ENCODE measurements around the gene LPAR5. TPM values are rescaled to one million over a fixed set of nuclear protein-coding genes. Genes with fewer than 3 reads are reported as not detected.

The LPAR5 gene
- total and polyA plus RNA-seq, 2 of the 13 experiments (the other 11 are each of a cell fraction or from before 2014, with no cell fraction given): 0.09 to 0.32 TPM

DNA sequence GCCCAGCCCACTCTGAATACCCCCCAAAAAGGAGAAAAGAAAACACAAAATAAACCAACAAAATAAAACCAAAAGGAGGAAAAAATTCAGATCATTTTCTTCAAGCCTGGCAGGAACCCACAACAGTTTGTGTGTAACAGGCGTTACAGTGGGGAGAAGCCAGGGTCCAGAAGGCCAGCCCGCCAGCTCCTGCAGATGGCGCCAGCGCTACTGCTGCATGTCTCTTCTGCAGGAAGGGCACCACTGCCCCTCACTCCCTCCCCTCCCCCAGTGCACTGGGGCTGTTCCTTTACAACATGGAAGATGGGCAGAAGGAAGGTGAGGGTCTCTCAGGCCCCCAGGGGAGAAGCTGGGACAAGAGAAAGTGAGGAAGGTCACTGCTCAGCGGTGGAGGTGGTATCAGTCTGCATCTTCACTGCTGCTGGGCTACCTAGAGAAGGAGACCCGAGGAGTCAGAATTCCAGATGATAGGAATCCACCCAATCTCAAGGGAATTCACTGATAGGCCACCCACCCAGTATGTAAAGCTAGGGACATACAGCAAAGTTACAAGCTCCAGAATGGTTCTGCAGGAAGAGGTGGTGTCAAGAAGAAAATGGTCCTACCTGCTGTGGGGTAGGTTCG lies 65.4 kb downstream of the LPAR5 start (continued):
- TF ChIP-seq, protein P1, sequence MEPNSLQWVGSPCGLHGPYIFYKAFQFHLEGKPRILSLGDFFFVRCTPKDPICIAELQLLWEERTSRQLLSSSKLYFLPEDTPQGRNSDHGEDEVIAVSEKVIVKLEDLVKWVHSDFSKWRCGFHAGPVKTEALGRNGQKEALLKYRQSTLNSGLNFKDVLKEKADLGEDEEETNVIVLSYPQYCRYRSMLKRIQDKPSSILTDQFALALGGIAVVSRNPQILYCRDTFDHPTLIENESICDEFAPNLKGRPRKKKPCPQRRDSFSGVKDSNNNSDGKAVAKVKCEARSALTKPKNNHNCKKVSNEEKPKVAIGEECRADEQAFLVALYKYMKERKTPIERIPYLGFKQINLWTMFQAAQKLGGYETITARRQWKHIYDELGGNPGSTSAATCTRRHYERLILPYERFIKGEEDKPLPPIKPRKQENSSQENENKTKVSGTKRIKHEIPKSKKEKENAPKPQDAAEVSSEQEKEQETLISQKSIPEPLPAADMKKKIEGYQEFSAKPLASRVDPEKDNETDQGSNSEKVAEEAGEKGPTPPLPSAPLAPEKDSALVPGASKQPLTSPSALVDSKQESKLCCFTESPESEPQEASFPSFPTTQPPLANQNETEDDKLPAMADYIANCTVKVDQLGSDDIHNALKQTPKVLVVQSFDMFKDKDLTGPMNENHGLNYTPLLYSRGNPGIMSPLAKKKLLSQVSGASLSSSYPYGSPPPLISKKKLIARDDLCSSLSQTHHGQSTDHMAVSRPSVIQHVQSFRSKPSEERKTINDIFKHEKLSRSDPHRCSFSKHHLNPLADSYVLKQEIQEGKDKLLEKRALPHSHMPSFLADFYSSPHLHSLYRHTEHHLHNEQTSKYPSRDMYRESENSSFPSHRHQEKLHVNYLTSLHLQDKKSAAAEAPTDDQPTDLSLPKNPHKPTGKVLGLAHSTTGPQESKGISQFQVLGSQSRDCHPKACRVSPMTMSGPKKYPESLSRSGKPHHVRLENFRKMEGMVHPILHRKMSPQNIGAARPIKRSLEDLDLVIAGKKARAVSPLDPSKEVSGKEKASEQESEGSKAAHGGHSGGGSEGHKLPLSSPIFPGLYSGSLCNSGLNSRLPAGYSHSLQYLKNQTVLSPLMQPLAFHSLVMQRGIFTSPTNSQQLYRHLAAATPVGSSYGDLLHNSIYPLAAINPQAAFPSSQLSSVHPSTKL (CRISPR knock-in tag; IDR thresholded peaks at IDR 0.05): 0 out of 2 replicates have a peak, but pooled peaks have one; percentile 20
- TF ChIP-seq MYNN (CRISPR knock-in tag; IDR thresholded peaks at IDR 0.05; ENCODE audit: low read depth) (no peak), RCOR2 (CRISPR knock-in tag; IDR thresholded peaks at IDR 0.05) (no peak), POLR2AphosphoS5 (IDR thresholded peaks at IDR 0.05; ENCODE audit: low read depth, low read length) (0 out of 2 replicates have a peak, but pooled peaks have one; percentile 17), TEAD3 (CRISPR knock-in tag; optimal IDR thresholded peaks at IDR 0.05; ENCODE audit: borderline replicate concordance) (peak; percentile 17), ZNF629 (CRISPR knock-in tag; conservative IDR thresholded peaks at IDR 0.05) (no peak), CHD2 (IDR thresholded peaks at IDR 0.05; ENCODE audit: low read depth, low read length) (0 out of 2 replicates have a peak, but pooled peaks have one; percentile 34), KAT7 (CRISPR knock-in tag; IDR thresholded peaks at IDR 0.05; ENCODE audit: borderline replicate concordance) (no peak), SIN3B (IDR thresholded peaks at IDR 0.05; ENCODE audit: low read length) (no peak), ZNF234 (CRISPR knock-in tag; conservative IDR thresholded peaks at IDR 0.05) (no peak), MYC (CRISPR knock-in tag; IDR thresholded peaks at IDR 0.05; ENCODE audit: borderline replicate concordance) (no peak)
- TF ChIP-seq, protein P2, sequence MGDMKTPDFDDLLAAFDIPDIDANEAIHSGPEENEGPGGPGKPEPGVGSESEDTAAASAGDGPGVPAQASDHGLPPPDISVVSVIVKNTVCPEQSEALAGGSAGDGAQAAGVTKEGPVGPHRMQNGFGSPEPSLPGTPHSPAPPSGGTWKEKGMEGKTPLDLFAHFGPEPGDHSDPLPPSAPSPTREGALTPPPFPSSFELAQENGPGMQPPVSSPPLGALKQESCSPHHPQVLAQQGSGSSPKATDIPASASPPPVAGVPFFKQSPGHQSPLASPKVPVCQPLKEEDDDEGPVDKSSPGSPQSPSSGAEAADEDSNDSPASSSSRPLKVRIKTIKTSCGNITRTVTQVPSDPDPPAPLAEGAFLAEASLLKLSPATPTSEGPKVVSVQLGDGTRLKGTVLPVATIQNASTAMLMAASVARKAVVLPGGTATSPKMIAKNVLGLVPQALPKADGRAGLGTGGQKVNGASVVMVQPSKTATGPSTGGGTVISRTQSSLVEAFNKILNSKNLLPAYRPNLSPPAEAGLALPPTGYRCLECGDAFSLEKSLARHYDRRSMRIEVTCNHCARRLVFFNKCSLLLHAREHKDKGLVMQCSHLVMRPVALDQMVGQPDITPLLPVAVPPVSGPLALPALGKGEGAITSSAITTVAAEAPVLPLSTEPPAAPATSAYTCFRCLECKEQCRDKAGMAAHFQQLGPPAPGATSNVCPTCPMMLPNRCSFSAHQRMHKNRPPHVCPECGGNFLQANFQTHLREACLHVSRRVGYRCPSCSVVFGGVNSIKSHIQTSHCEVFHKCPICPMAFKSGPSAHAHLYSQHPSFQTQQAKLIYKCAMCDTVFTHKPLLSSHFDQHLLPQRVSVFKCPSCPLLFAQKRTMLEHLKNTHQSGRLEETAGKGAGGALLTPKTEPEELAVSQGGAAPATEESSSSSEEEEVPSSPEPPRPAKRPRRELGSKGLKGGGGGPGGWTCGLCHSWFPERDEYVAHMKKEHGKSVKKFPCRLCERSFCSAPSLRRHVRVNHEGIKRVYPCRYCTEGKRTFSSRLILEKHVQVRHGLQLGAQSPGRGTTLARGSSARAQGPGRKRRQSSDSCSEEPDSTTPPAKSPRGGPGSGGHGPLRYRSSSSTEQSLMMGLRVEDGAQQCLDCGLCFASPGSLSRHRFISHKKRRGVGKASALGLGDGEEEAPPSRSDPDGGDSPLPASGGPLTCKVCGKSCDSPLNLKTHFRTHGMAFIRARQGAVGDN (CRISPR knock-in tag; IDR thresholded peaks at IDR 0.05): peak; percentile 62
- TF ChIP-seq, protein P3, sequence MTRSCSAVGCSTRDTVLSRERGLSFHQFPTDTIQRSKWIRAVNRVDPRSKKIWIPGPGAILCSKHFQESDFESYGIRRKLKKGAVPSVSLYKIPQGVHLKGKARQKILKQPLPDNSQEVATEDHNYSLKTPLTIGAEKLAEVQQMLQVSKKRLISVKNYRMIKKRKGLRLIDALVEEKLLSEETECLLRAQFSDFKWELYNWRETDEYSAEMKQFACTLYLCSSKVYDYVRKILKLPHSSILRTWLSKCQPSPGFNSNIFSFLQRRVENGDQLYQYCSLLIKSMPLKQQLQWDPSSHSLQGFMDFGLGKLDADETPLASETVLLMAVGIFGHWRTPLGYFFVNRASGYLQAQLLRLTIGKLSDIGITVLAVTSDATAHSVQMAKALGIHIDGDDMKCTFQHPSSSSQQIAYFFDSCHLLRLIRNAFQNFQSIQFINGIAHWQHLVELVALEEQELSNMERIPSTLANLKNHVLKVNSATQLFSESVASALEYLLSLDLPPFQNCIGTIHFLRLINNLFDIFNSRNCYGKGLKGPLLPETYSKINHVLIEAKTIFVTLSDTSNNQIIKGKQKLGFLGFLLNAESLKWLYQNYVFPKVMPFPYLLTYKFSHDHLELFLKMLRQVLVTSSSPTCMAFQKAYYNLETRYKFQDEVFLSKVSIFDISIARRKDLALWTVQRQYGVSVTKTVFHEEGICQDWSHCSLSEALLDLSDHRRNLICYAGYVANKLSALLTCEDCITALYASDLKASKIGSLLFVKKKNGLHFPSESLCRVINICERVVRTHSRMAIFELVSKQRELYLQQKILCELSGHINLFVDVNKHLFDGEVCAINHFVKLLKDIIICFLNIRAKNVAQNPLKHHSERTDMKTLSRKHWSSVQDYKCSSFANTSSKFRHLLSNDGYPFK (CRISPR knock-in tag; IDR thresholded peaks at IDR 0.05; ENCODE audit: borderline replicate concordance): 0 out of 2 replicates have a peak, but pooled peaks have one; percentile 27
- TF ChIP-seq, protein P4, sequence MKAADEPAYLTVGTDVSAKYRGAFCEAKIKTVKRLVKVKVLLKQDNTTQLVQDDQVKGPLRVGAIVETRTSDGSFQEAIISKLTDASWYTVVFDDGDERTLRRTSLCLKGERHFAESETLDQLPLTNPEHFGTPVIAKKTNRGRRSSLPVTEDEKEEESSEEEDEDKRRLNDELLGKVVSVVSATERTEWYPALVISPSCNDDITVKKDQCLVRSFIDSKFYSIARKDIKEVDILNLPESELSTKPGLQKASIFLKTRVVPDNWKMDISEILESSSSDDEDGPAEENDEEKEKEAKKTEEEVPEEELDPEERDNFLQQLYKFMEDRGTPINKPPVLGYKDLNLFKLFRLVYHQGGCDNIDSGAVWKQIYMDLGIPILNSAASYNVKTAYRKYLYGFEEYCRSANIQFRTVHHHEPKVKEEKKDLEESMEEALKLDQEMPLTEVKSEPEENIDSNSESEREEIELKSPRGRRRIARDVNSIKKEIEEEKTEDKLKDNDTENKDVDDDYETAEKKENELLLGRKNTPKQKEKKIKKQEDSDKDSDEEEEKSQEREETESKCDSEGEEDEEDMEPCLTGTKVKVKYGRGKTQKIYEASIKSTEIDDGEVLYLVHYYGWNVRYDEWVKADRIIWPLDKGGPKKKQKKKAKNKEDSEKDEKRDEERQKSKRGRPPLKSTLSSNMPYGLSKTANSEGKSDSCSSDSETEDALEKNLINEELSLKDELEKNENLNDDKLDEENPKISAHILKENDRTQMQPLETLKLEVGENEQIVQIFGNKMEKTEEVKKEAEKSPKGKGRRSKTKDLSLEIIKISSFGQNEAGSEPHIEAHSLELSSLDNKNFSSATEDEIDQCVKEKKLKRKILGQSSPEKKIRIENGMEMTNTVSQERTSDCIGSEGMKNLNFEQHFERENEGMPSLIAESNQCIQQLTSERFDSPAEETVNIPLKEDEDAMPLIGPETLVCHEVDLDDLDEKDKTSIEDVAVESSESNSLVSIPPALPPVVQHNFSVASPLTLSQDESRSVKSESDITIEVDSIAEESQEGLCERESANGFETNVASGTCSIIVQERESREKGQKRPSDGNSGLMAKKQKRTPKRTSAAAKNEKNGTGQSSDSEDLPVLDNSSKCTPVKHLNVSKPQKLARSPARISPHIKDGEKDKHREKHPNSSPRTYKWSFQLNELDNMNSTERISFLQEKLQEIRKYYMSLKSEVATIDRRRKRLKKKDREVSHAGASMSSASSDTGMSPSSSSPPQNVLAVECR (CRISPR knock-in tag; IDR thresholded peaks at IDR 0.05; ENCODE audit: borderline replicate concordance): peak; percentile 35; the same call in 1 of the 2 replicates

Measured in HepG2 (cell line).